IMR-90 (cell line): ENCODE results near the gene SETDB1. TPM values are rescaled to one million over a fixed set of nuclear protein-coding genes. Genes with fewer than 3 reads are reported as not detected.
A peak's percentile ranks its signal among the peaks of the same experiment; 100 is the strongest.

ENCODE experiments used
- ATAC-seq: fragments of 200-7000 bp; cut with Tn5 transposase; 2 replicates; pipeline ENCODE4 v1.9.1; 2020; ENCODE audit warnings: low read depth, mild to moderate bottlenecking, moderate library complexity
- BruUV-seq: library from RNA; stranded (reverse); fragments of 400-500 nt; replicated peaks from 2 replicates; lab custom pipeline; 2021; lab: Mats Ljungman, UMichigan
- CTCF ChIA-PET: fragments of 300-600 bp; formaldehyde crosslinking; extraction: SDS; loops from one replicate; lab custom pipeline; 2021; ENCODE audit warnings: antibody characterized with exemption; lab: Yijun Ruan, JAX
- POLR2A ChIA-PET: fragments of 300-600 bp; sonication (Branson Sonifier 250); formaldehyde crosslinking; loops from one replicate; lab custom pipeline; 2022; ENCODE audit warnings: antibody characterized with exemption; ENCODE audit not compliant: unreplicated experiment; lab: Charles Lee
- DNase-seq: peaks from one replicate; pipeline ENCODE4 v3.0.0; 2013
- H2AFZ ChIP-seq: replicated peaks from 2 replicates; pipeline ENCODE3; 2013; ENCODE audit warnings: low read length, mild to moderate bottlenecking; ENCODE audit not compliant: poor library complexity
- H2AK5ac ChIP-seq: 2 replicates; pipeline ENCODE4 v1.6.1; 2013; ENCODE audit warnings: low read depth, low read length, inconsistent platforms
- H2AK9ac ChIP-seq: replicated peaks from 2 replicates; pipeline ENCODE3; 2013; ENCODE audit warnings: mild to moderate bottlenecking, low read depth, low read length, moderate library complexity; ENCODE audit not compliant: poor library complexity
- H2BK120ac ChIP-seq: 2 replicates; pipeline ENCODE4 v1.6.1; 2013; ENCODE audit warnings: low read depth, low read length, inconsistent platforms
- H2BK15ac ChIP-seq: 3 replicates; pipeline ENCODE4 v1.6.1; 2013; ENCODE audit warnings: low read depth, low read length, inconsistent platforms
- H2BK20ac ChIP-seq: 2 replicates; pipeline ENCODE4 v1.6.1; 2013; ENCODE audit warnings: low read depth, mild to moderate bottlenecking, inconsistent platforms, low read length, moderate library complexity
- H2BK5ac ChIP-seq: 2 replicates; pipeline ENCODE4 v1.6.1; 2013; ENCODE audit warnings: mild to moderate bottlenecking, low read depth, low read length, inconsistent platforms; ENCODE audit not compliant: poor library complexity, severe bottlenecking
- H3K14ac ChIP-seq: replicated peaks from 2 replicates; pipeline ENCODE4 v1.6.1; 2013; ENCODE audit warnings: low read depth, low read length, inconsistent platforms
- H3K18ac ChIP-seq: 2 replicates; pipeline ENCODE4 v1.6.1; 2013; ENCODE audit warnings: low read depth, low read length, control low read depth
- H3K23ac ChIP-seq: 2 replicates; pipeline ENCODE4 v1.6.1; 2013; ENCODE audit warnings: low read depth, low read length, inconsistent platforms
- H3K27ac ChIP-seq: 2 replicates; pipeline ENCODE4 v1.5.1; 2013; ENCODE audit warnings: mild to moderate bottlenecking, control low read depth, low read length; ENCODE audit not compliant: insufficient read depth
- H3K27me3 ChIP-seq: 2 replicates; pipeline ENCODE4 v1.6.1; 2013; ENCODE audit warnings: low read length; ENCODE audit not compliant: control insufficient read depth, insufficient read depth
- H3K36me3 ChIP-seq: 2 replicates; pipeline ENCODE4 v1.6.1; 2013; ENCODE audit warnings: low read length, mixed read lengths; ENCODE audit not compliant: control insufficient read depth, insufficient read depth
- H3K4ac ChIP-seq: 2 replicates; pipeline ENCODE4 v1.6.1; 2013; ENCODE audit warnings: low read depth, low read length, inconsistent platforms
- H3K4me1 ChIP-seq: 2 replicates; pipeline ENCODE4 v1.6.1; 2013; ENCODE audit warnings: low read length, mixed read lengths; ENCODE audit not compliant: control insufficient read depth, insufficient read depth
- H3K4me2 ChIP-seq: 2 replicates; pipeline ENCODE4 v1.6.1; 2013; ENCODE audit warnings: low read depth, mild to moderate bottlenecking, control low read depth, low read length, moderate library complexity
- H3K4me3 ChIP-seq: 2 replicates; pipeline ENCODE4 v1.5.1; 2013; ENCODE audit warnings: low read depth, mild to moderate bottlenecking, control low read depth, low read length, moderate library complexity; ENCODE audit not compliant: insufficient read depth
- H3K56ac ChIP-seq: 2 replicates; pipeline ENCODE4 v1.6.1; 2013; ENCODE audit warnings: low read length, inconsistent platforms; ENCODE audit not compliant: insufficient read depth; ENCODE audit errors: extremely low read depth
- H3K79me1 ChIP-seq, 2 experiments: 2 replicates each; pipeline ENCODE4 v1.6.1; 2013; ENCODE audit warnings: low read length in 2 of 2, inconsistent platforms in 1 of 2, low read depth in 1 of 2
- H3K9ac ChIP-seq: 2 replicates; pipeline ENCODE4 v1.6.1; 2013; ENCODE audit warnings: low read depth, low read length, control low read depth
- H3K9me1 ChIP-seq: 2 replicates; pipeline ENCODE4 v1.6.1; 2013; ENCODE audit warnings: low read length, inconsistent platforms; ENCODE audit not compliant: insufficient read depth
- H3K9me3 ChIP-seq: 2 replicates; pipeline ENCODE4 v1.6.1; 2013; ENCODE audit warnings: low read length; ENCODE audit not compliant: control insufficient read depth, insufficient read depth
- H4K20me1 ChIP-seq: 2 replicates; pipeline ENCODE4 v1.6.1; 2013; ENCODE audit warnings: low read length, inconsistent platforms; ENCODE audit not compliant: insufficient read depth
- H4K5ac ChIP-seq: 2 replicates; pipeline ENCODE4 v1.6.1; 2013; ENCODE audit warnings: mild to moderate bottlenecking, low read depth, low read length, control low read depth
- H4K8ac ChIP-seq, 2 experiments: 2 replicates each; pipeline ENCODE4 v1.6.1; 2013; ENCODE audit warnings: low read depth in 2 of 2, low read length in 2 of 2, control low read depth in 1 of 2, inconsistent platforms in 1 of 2
- H4K91ac ChIP-seq: 2 replicates; pipeline ENCODE4 v1.6.1; 2013; ENCODE audit warnings: low read depth, low read length, inconsistent platforms; ENCODE audit not compliant: insufficient read depth
- CEBPB ChIP-seq: IDR thresholded peaks from 2 replicates; pipeline ENCODE4 v1.6.1; 2012; ENCODE audit warnings: low read depth, low read length, improper control_type of control experiment
- FOS ChIP-seq: fragments of 150-350 bp; IDR thresholded peaks from 2 replicates; pipeline ENCODE4 v1.6.1; 2016; ENCODE audit warnings: low read depth, low read length
- MAFK ChIP-seq: IDR thresholded peaks from 2 replicates; pipeline ENCODE4 v1.6.1; 2012; ENCODE audit warnings: low read depth, low read length, improper control_type of control experiment
- MAZ ChIP-seq: IDR thresholded peaks from 2 replicates; pipeline ENCODE4 v1.6.1; 2012; ENCODE audit warnings: low read depth, mild to moderate bottlenecking, low read length, improper control_type of control experiment, moderate library complexity, borderline replicate concordance
- MXI1 ChIP-seq: IDR thresholded peaks from 2 replicates; pipeline ENCODE4 v1.6.1; 2012; ENCODE audit warnings: low read depth, mild to moderate bottlenecking, low read length, moderate library complexity, borderline replicate concordance
- NFE2L2 ChIP-seq: fragments of 150-350 bp; IDR thresholded peaks from 2 replicates; pipeline ENCODE4 v1.6.1; 2016; ENCODE audit warnings: low read depth, mild to moderate bottlenecking, low read length
- POLR2A ChIP-seq: IDR thresholded peaks from 2 replicates; pipeline ENCODE4 v1.6.1; 2012; ENCODE audit warnings: mild to moderate bottlenecking, low read depth, low read length
- RAD21 ChIP-seq: IDR thresholded peaks from 2 replicates; pipeline ENCODE4 v1.6.1; 2012; ENCODE audit warnings: low read length, improper control_type of control experiment
- RCOR1 ChIP-seq: IDR thresholded peaks from 2 replicates; pipeline ENCODE4 v1.6.1; 2012; ENCODE audit warnings: mild to moderate bottlenecking, low read length, improper control_type of control experiment; ENCODE audit not compliant: insufficient replicate concordance
- RFX5 ChIP-seq: IDR thresholded peaks from 2 replicates; pipeline ENCODE4 v1.8.0; 2012; ENCODE audit warnings: low read depth, mild to moderate bottlenecking, low read length, moderate library complexity
- SMC3 ChIP-seq: fragments of 150-350 bp; IDR thresholded peaks from 2 replicates; pipeline ENCODE4 v1.6.1; 2016; ENCODE audit warnings: low read depth, mild to moderate bottlenecking, antibody characterized with exemption, low read length, moderate library complexity
- WGBS, 2 experiments: methylation state at CpG; one replicate each; pipeline versions ENCODE4 v1.1.5 to v1.1.7; 2013; ENCODE audit warnings: missing lambda C conversion rate in 2 of 2; ENCODE audit not compliant: insufficient read length in 1 of 2; ENCODE audit errors: extremely low coverage in 2 of 2; 5-methylcytosine and 5-hydroxymethylcytosine counted together
- dilution Hi-C: fragments of 300-500 bp; cut with HindIII; formaldehyde crosslinking; loops from one replicate; pipeline ENCODE4 v1.14.3; 2018; ENCODE audit warnings: low sequenced_read_pairs; ENCODE audit not compliant: unreplicated experiment
- in situ Hi-C: fragments of 300-500 bp; cut with MboI; formaldehyde crosslinking; loops from 3 replicates; pipeline ENCODE4 v1.14.3; 2019; ENCODE audit warnings: low sequenced_read_pairs, inconsistent platforms, mixed read lengths
- intact Hi-C: fragments of 100-400 bp; cut with micrococcal nuclease; formaldehyde crosslinking; loops from 2 replicates; pipeline ENCODE4 v1.10.0; 2022
- polyA plus RNA-seq, 3 experiments: library from polyadenylated mRNA; depleted of rRNA; stranded (reverse); fragments of >200 nt; gene quantifications; 2 replicates each; pipeline ENCODE4 v1.2.3, GENCODE V29; 2012; ENCODE audit warnings: low replicate concordance in 1 of 3
- total RNA-seq: library from RNA; depleted of rRNA; stranded (reverse); fragments of >200 nt; gene quantifications from 2 replicates; pipeline ENCODE4 v1.2.3, GENCODE V29; 2012
- TF ChIP-seq, protein P1 (sequence below): fragments of 150-350 bp; IDR thresholded peaks from 2 replicates; pipeline ENCODE4 v1.6.1; 2016; ENCODE audit warnings: low read depth, mild to moderate bottlenecking, low read length, moderate library complexity, borderline replicate concordance
- TF ChIP-seq, protein P2 (sequence below): fragments of 150-350 bp; IDR thresholded peaks from 2 replicates; pipeline ENCODE4 v1.6.1; 2017; ENCODE audit warnings: mild to moderate bottlenecking, antibody characterized with exemption, low read length, low read depth
- TF ChIP-seq, protein P3 (sequence below): conservative IDR thresholded peaks from 2 replicates; pipeline ENCODE4 v1.5.1; 2012; ENCODE audit warnings: mild to moderate bottlenecking, low read depth, low read length, improper control_type of control experiment

The SETDB1 gene
- total and polyA plus RNA-seq, 2 of the 4 experiments (the other 2 are of a cell fraction): 18.7 to 22.9 TPM

DNA sequence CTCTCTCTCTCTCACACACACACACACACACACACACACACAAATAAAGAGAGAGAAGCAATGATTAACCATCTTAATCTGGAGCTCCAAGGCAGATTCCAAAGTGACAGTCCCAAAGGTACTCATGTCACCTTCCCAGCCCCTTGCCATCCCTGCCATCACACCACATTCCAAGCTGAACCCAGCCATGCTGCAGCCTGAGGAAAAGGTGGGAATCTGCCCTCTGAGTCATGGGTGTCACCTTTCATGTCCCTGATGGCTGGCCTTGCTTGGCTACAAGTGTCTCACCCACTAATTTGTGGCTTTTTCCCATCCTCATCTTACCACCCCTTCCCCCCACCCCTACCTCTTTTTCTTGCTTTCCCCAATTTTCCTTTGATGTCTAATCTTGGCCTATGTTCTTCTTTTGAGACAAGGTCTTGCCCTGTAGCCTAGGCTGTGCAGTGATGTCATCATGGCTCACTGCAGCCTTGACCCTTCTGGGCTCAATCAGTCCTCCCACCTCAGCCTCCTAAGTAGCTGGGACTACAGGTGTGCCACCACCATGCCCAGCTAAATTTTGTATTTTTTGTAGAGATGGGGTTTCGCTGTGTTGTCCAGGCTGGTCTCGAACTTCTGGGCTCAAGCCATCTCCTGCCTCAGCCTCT is 59.1 kb downstream of the SETDB1 start:
- H3K4me1 ChIP-seq: peaks cover 10% of the 10 kb centered on the region; the same call in 1 of the 2 replicates
- no peaks in the 10 kb centered on the region for H4K20me1 ChIP-seq
- peak overlapping the region; percentile 61 for H2AK9ac ChIP-seq
- H3K4me2 ChIP-seq: no peak overlapping the region
- no peak overlapping the region for H4K5ac ChIP-seq
- no TSS peak for BruUV-seq
- ChIA-PET POLR2A (no interaction called here), CTCF (interaction anchor here (0.9 kb wide), 1 partner anchor 11 kb away, joined by 3 read pairs; no protein-coding TSS in a partner anchor)
- H4K91ac ChIP-seq: no peak overlapping the region
- ATAC-seq (no peak), DNase-seq (no peak)
- no peak overlapping the region for H2BK120ac ChIP-seq
- WGBS, 2 experiments: 65% methylated on average over 2 of the region's 2 CpGs; no CpG with 5 or more reads in 1 of the 2 experiments
- no peak overlapping the region for H3K56ac ChIP-seq
- no peak overlapping the region for H3K14ac ChIP-seq
- no peak overlapping the region for H3K9ac ChIP-seq
- no peak overlapping the region for H2AK5ac ChIP-seq
- no peak overlapping the region for H3K27ac ChIP-seq
- no peak overlapping the region for H2BK15ac ChIP-seq
- H3K23ac ChIP-seq: peak overlapping the region; percentile 66; the same call in 1 of the 2 replicates
- H3K4ac ChIP-seq: no peak overlapping the region
- in situ Hi-C loops: no loop called here
- no peak overlapping the region for H2BK5ac ChIP-seq
- TF ChIP-seq RFX5: no peak
- no peak for TF ChIP-seq RAD21
- TF ChIP-seq, protein P1, sequence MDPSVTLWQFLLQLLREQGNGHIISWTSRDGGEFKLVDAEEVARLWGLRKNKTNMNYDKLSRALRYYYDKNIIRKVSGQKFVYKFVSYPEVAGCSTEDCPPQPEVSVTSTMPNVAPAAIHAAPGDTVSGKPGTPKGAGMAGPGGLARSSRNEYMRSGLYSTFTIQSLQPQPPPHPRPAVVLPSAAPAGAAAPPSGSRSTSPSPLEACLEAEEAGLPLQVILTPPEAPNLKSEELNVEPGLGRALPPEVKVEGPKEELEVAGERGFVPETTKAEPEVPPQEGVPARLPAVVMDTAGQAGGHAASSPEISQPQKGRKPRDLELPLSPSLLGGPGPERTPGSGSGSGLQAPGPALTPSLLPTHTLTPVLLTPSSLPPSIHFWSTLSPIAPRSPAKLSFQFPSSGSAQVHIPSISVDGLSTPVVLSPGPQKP: no peak
- TF ChIP-seq FOS: no peak
- no peak for TF ChIP-seq NFE2L2
- no peak for TF ChIP-seq CEBPB
- TF ChIP-seq MXI1: no peak
- no peak for TF ChIP-seq MAFK
- TF ChIP-seq RCOR1: no peak
- no peak for TF ChIP-seq POLR2A
- TF ChIP-seq, protein P2, sequence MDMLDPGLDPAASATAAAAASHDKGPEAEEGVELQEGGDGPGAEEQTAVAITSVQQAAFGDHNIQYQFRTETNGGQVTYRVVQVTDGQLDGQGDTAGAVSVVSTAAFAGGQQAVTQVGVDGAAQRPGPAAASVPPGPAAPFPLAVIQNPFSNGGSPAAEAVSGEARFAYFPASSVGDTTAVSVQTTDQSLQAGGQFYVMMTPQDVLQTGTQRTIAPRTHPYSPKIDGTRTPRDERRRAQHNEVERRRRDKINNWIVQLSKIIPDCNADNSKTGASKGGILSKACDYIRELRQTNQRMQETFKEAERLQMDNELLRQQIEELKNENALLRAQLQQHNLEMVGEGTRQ: no peak
- TF ChIP-seq SMC3: no peak
- TF ChIP-seq, protein P3, sequence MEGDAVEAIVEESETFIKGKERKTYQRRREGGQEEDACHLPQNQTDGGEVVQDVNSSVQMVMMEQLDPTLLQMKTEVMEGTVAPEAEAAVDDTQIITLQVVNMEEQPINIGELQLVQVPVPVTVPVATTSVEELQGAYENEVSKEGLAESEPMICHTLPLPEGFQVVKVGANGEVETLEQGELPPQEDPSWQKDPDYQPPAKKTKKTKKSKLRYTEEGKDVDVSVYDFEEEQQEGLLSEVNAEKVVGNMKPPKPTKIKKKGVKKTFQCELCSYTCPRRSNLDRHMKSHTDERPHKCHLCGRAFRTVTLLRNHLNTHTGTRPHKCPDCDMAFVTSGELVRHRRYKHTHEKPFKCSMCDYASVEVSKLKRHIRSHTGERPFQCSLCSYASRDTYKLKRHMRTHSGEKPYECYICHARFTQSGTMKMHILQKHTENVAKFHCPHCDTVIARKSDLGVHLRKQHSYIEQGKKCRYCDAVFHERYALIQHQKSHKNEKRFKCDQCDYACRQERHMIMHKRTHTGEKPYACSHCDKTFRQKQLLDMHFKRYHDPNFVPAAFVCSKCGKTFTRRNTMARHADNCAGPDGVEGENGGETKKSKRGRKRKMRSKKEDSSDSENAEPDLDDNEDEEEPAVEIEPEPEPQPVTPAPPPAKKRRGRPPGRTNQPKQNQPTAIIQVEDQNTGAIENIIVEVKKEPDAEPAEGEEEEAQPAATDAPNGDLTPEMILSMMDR: no peak
- TF ChIP-seq MAZ: no peak
- no peak overlapping the region for H3K18ac ChIP-seq
- no peak overlapping the region for H4K8ac ChIP-seq
- dilution Hi-C loops: no loop called here
- peaks cover 3% of the 10 kb centered on the region; the same call in 1 of the 2 replicates for H3K9me1 ChIP-seq
- no peaks in the 10 kb centered on the region for H3K36me3 ChIP-seq
- no peak overlapping the region for H2BK20ac ChIP-seq
- no peak overlapping the region for H2AFZ ChIP-seq
- intact Hi-C loops: no loop called here
- H3K4me3 ChIP-seq: no peak overlapping the region
- no peaks in the 10 kb centered on the region for H3K79me1 ChIP-seq
- H3K27me3 ChIP-seq: peaks cover 6% of the 10 kb centered on the region; the same call in 1 of the 2 replicates
- no peaks in the 10 kb centered on the region for H3K9me3 ChIP-seq
